ENCODE results near the gene ENHO.
"Not testable (repeated sequence)": the region's sequence is repeated elsewhere in the genome, so short reads cannot be mapped to it uniquely, and the experiment has no call there.

The ENHO gene

DNA sequence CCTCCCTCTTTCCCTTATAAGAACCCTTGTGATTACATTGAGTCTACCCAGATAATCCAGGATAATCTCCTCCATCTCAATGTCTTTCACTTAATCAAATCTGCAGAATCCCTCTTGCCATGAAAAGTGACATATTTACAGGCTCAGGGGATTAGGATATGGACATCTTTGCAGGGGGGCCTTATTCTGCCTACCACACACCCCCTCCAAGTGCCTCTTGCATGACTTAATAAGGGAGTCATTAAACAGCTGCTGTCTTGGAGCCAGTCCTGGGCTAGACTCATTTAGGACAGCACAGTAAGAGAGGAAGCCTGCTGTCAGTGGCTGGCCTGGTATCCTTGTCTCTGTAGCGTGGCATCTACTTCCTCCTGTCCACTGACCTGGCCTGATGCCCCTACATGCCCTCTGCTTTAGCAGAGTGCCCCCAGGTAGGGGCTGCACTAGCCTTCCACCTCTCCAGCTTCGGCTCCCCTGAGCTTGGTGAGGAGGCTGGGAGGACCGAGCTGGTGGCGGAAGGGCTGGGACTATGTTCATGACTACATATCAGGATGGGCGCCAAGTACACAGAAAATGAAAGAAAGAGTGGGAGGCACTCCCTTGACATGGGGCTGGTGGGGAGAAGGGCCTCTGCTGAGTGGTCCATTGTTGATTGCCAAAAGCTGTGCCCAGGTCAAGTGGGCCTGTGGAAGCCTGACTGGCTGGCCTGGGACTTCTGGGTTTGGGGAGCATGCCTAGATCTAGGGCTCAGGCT is 17.2 kb downstream of the ENHO start:
- no peak for DNase-seq

- DNase-seq = no peak
These were observed 19.4 kb downstream of the ENHO start for GRCh38 chr9:34503406-34503805.

DNA sequence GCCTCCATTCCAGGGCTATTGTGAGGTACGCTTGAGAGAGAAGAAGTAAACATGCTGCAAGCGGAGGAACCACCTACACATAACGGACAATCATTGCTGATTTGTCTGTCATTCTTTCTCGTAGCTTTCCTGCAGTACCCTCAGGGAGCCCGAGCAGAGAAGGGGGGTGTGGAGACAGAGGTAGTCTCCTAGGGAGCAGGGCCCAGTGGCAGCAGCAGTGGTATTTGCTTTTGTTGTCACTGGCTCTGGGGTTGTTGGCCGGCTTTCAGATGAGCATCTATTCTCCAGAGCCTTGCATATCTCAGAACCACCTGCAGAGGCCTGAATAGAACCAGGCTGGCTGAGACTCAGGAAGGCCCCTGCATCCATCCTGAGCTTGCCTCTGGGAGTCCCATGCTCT is 19.9 kb downstream of the ENHO start:
- no peak for DNase-seq

GRCh38 chr9:34502471-34502870 is 20.3 kb downstream of the ENHO start:
- DNase-seq = no peak

DNA sequence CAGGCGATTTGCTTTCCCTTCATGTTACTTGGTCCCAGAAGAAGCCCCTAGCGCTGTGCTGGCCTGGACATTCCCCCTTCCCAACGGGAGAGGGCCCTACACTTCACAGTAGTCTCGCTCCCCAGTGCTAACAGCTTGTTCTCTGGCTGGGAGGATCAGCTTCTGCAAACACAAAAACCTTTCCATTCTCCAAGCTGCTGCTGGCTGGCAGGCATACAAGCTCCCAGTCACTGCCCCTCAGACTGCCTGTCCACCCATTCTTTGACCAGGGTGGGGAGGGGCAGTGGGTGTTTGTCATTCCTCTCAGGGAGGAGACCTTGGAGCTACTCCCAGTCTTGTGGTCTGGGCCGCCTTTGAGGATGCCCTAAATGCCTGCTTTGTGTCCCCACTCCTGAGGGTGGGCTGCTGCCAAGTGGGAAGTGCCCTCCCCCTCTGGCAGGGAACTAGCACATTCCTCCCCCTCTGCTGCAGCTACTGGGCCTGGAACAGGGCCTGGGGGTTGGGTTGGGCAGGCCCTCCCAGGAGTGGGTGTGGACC is 20.8 kb downstream of the ENHO start:
- DNase-seq = no peak

GRCh38 chr9:34501372-34501771 is 21.4 kb downstream of the ENHO start:
- DNase-seq = no peak

GRCh38 chr9:34500623-34501267 is 22.0 kb downstream of the ENHO start:
- no peak for DNase-seq

GRCh38 chr9:34499076-34499475 is 23.7 kb downstream of the ENHO start:
- DNase-seq = no peak

DNA sequence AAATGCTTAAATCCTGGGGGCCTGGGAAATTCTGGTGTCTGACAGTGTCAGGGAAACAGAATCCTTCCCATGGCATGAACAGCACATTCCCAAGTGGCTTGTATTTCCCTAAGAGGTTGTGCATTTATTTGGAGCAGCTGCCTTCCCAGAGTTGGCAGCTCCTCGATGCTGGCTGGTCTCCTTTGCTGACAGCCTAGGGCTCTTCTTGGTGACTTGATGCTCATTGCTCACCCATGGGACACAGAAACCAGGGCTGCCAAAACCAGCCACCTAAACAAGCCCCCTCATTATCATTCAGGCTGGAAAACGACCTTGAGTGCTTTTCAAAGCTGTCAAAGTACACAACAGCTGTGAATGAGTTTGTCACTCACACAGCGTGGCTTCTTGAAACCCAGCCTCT is 24.2 kb downstream of the ENHO start:
- no peak for DNase-seq

GRCh38 chr9:34496149-34496712 is 26.6 kb downstream of the ENHO start:
- no peak for DNase-seq

- DNase-seq = no peak
These were observed 28.7 kb downstream of the ENHO start for GRCh38 chr9:34493972-34494535.

DNA sequence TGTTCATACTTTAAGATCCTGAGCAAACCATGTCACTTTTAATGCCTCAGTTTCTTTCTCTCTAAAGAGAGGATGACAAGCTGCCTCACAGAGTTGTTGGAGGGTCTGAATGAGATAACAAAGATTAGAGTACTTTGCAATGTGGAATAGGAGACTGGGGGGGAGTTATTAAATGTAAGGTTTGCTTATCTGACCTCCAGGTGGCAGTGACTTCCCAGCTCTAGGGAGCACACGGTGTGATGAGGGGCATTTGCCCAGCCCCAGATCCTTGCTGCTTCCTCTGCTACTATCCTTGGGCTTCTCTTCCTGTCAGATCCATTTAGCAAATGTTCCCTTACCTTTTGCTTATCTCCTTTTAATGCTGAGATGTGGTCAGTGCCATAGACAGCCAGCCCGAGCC is 30.7 kb downstream of the ENHO start:
- no peak for DNase-seq

DNA sequence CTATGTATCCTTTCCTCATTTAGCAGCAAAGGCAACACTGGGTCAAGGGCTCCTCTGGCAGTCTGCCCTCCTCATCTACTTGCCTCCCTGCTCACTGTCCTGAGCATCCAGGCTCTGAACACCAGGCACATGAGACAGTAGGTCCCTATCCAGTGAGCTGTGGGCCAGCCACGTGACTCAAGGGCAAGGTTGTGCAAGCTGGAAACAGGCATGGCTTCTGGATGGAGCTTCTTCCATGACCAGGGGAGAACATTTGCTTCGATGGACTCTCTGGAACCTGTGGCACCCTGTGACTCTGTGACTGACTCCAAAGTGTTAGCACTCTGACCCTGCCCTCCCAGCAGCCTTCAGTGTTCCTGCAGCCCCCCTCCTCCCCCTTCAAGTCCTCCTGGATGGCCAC is 31.2 kb downstream of the ENHO start:
- DNase-seq = no peak

GRCh38 chr9:34490760-34491159 is 32.0 kb downstream of the ENHO start:
- DNase-seq = no peak

GRCh38 chr9:34490360-34490759 is 32.4 kb downstream of the ENHO start:
- DNase-seq = no peak

DNA sequence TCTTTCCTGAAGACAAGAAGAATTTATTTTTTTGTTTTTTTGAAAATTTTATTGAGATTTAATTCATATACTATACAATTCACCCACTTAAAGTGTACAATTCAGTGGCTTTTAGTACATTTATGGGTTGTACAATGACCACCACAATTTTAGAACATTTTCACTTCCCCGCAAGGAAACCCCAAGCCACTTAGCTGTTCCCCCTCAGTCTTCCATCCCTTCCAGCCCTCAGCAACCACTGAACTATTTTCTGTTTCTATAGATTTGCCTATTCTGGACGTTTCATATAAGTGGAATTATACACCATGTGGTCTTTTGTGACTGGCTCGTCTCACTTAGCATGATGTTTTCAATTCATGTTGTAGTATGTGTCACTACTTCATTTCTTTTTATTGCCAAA is 36.2 kb downstream of the ENHO start:
- no peak for DNase-seq

DNA sequence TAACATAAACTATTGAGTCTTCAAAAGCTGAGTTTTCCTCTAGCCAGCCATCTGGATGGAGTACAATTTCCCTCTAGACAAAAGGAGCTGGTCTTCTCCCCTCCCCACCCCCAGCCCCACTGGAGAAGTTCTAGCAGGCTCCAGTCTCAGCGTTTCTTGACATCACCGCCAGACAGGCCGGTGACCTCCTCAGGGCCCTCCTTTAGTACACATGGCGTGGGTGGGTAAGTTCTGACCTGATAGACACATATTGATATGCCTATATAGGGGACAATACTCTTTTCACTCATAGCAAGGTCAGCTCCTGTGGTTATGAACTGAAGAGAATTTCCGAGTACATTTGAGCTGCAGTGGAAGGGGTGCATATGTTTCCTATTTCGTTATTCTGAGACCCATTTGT is 37.0 kb downstream of the ENHO start:
- DNase-seq = no peak

DNA sequence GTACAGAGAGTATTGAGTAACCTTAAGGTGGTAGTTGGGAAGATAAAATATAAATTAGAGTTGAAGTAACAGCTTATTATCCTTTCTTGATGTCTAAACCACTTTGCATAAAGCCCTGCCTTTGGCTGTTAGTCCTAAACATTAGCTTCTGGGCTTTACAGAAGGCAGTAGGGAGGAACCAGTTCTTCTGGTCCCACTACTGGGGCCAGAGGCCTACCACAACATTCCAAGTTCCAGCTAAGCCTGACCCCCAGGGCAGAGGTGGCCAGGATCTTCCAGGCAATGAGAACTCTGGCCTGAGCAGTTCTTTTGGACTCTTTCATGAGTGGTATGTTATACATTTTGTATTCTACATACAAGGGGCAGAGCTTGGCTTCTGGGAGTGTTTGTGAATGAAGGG is 38.1 kb downstream of the ENHO start:
- no peak for DNase-seq

GRCh38 chr9:34482746-34483145 is 40.0 kb downstream of the ENHO start:
- not testable (repeated sequence) for DNase-seq

DNA sequence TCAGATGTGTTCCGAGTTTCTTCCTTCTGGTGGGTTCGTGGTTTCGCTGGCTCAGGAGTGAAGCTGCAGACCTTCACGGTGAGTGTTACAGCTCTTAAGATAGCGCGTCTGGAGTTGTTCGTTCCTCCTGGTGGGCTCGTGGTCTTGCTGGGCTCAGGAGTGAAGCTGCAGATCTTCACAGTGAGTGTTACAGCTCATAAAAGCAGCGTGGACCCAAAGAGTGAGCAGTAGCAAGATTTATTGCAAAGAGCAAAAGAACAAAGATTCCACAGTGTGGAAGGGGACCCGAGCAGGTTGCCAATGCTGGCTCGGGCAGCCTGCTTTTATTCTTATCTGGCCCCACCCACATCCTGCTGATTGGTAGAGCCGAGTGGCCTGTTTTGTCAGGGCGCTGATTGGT is 41.2 kb downstream of the ENHO start:
- not testable (repeated sequence) for DNase-seq

GRCh38 chr9:34479431-34479866 is 43.3 kb downstream of the ENHO start:
- no peak for DNase-seq

GRCh38 chr9:34477541-34477940 is 45.2 kb downstream of the ENHO start:
- no peak for DNase-seq

DNA sequence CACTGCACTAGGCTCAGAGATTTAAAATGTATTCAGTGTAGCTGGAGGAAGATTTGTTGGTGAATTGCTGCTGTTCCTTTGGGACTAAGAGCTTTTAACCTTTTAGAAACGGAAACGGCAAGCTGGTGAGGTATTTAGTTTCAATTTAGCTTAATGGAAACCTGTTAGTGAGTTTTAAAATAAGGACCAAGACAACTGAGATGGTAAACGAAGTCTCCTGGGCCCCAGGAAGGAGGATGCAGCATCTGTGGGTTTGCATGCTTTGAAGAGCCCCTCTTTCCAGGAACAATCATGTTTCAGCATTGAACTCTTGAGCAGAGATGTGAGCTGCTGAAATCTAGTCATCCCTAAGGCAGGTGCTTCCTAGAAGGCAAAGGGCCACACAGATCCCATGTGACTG is 47.7 kb downstream of the ENHO start:
- DNase-seq = no peak
